Osteocyte (in vitro differentiated cells): ENCODE data around the gene MAP3K12. TPM values are rescaled to one million over a fixed set of nuclear protein-coding genes. Genes with fewer than 3 reads are reported as not detected.

ENCODE experiments used
- DNase-seq: peaks from one replicate; pipeline ENCODE4 v3.0.0; 2021; ENCODE audit warnings: mixed read lengths; ENCODE audit not compliant: unreplicated experiment; ENCODE audit errors: extremely low spot score
- H3K27ac Mint-ChIP-seq: one replicate; pipeline ENCODE4 v1.8.0; 2021; ENCODE audit warnings: mild to moderate bottlenecking, mixed read lengths; ENCODE audit not compliant: unreplicated experiment
- H3K27me3 Mint-ChIP-seq: one replicate; pipeline ENCODE4 v1.8.0; 2021; ENCODE audit warnings: mixed read lengths; ENCODE audit not compliant: unreplicated experiment
- H3K36me3 Mint-ChIP-seq: one replicate; pipeline ENCODE4 v1.8.0; 2021; ENCODE audit warnings: mixed read lengths; ENCODE audit not compliant: unreplicated experiment
- H3K4me1 Mint-ChIP-seq: one replicate; pipeline ENCODE4 v1.8.0; 2021; ENCODE audit warnings: mixed read lengths; ENCODE audit not compliant: unreplicated experiment
- H3K4me3 Mint-ChIP-seq: one replicate; pipeline ENCODE4 v1.8.0; 2021; ENCODE audit warnings: mild to moderate bottlenecking, moderate library complexity, mixed read lengths; ENCODE audit not compliant: unreplicated experiment
- H3K9me3 Mint-ChIP-seq: one replicate; pipeline ENCODE4 v1.8.0; 2021; ENCODE audit warnings: mixed read lengths; ENCODE audit not compliant: unreplicated experiment
- total RNA-seq: library from RNA; stranded (reverse); gene quantifications from 2 replicates; pipeline ENCODE4 v1.2.1, GENCODE V29; 2021
- TF ChIP-seq, protein P1 (sequence below): fragments of 200-600 bp; sonication (generic); IDR thresholded peaks from 2 replicates; pipeline ENCODE4 v1.5.0; 2021; ENCODE audit warnings: antibody characterized with exemption, mild to moderate bottlenecking, moderate library complexity

Gene MAP3K12
- total RNA-seq, 1 donor from 2014 or later = 51.8 TPM

DNA sequence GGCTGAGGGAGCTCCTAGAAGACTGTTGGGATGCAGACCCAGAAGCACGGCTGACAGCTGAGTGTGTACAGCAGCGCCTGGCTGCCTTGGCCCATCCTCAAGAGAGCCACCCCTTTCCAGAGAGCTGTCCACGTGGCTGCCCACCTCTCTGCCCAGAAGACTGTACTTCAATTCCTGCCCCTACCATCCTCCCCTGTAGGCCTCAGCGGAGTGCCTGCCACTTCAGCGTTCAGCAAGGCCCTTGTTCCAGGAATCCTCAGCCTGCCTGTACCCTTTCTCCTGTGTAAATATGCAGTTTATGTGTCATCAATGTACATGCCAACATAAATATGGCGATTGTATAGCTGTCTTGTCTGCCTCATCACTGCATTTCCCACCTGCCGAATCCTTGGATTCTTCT lies 68.1 kb downstream of the MAP3K12 start:
- Mint-ChIP-seq H3K27ac (no peak overlapping the region), H3K4me1 (no peaks in the 10 kb centered on the region), H3K4me3 (no peak overlapping the region), H3K27me3 (no peaks in the 10 kb centered on the region), H3K36me3 (no peaks in the 10 kb centered on the region), H3K9me3 (no peaks in the 10 kb centered on the region)
- TF ChIP-seq, protein P1, sequence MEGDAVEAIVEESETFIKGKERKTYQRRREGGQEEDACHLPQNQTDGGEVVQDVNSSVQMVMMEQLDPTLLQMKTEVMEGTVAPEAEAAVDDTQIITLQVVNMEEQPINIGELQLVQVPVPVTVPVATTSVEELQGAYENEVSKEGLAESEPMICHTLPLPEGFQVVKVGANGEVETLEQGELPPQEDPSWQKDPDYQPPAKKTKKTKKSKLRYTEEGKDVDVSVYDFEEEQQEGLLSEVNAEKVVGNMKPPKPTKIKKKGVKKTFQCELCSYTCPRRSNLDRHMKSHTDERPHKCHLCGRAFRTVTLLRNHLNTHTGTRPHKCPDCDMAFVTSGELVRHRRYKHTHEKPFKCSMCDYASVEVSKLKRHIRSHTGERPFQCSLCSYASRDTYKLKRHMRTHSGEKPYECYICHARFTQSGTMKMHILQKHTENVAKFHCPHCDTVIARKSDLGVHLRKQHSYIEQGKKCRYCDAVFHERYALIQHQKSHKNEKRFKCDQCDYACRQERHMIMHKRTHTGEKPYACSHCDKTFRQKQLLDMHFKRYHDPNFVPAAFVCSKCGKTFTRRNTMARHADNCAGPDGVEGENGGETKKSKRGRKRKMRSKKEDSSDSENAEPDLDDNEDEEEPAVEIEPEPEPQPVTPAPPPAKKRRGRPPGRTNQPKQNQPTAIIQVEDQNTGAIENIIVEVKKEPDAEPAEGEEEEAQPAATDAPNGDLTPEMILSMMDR = no peak
- DNase-seq = no peak

- no peaks in the 10 kb centered on the region for H3K4me1 Mint-ChIP-seq
- no peaks in the 10 kb centered on the region for H3K9me3 Mint-ChIP-seq
- no peaks in the 10 kb centered on the region for H3K36me3 Mint-ChIP-seq
- H3K4me3 Mint-ChIP-seq = no peak overlapping the region
- peak overlapping the region; percentile 27 for H3K27ac Mint-ChIP-seq
- TF ChIP-seq, protein P1 = no peak
- DNase-seq = no peak
- H3K27me3 Mint-ChIP-seq = no peaks in the 10 kb centered on the region
These were observed 69.1 kb downstream of the MAP3K12 start for GRCh38 chr12:53430116-53430515.

Other genes with a start within 250 kb of the MAP3K12 start
- 7.6 and 8.6 TPM in 2 replicates for gene ESPL1, start 231.2 kb downstream of the MAP3K12 start, total RNA-seq
- gene PFDN5, start 203.9 kb downstream of the MAP3K12 start, total RNA-seq = 394 and 396 TPM in 2 replicates
- gene MYG1, start 199.8 kb downstream of the MAP3K12 start, total RNA-seq = 72.5 and 80.5 TPM in 2 replicates
- gene AAAS, start 177.8 kb downstream of the MAP3K12 start, total RNA-seq = 66.3 and 72.8 TPM in 2 replicates
- not detected in 2 replicates for gene SP7, start 163.1 kb downstream of the MAP3K12 start, total RNA-seq
- gene SP1, start 119.3 kb downstream of the MAP3K12 start, total RNA-seq = 77.0 and 83.3 TPM in 2 replicates
- not detected in 2 replicates for gene AMHR2, start 75.6 kb downstream of the MAP3K12 start, total RNA-seq
- gene PRR13, start 57.7 kb downstream of the MAP3K12 start, total RNA-seq = 102 and 105 TPM in 2 replicates
- 984 and 1,015 TPM in 2 replicates for gene PCBP2, start 47.4 kb downstream of the MAP3K12 start, total RNA-seq
- gene TARBP2, start 1.8 kb upstream of the MAP3K12 start, total RNA-seq = 33.9 and 38.8 TPM in 2 replicates
- not detected in 2 replicates for gene NPFF, start 8.0 kb upstream of the MAP3K12 start, total RNA-seq
- gene ATF7, start 126.9 kb upstream of the MAP3K12 start, total RNA-seq = 46.6 and 50.0 TPM in 2 replicates
- 294 TPM in 2 replicates for gene ATP5MC2, start 176.6 kb upstream of the MAP3K12 start, total RNA-seq
- 186 and 198 TPM in 2 replicates for gene CALCOCO1, start 228.0 kb upstream of the MAP3K12 start, total RNA-seq